PC-3 (cell line): ENCODE measurements around the gene SERGEF. TPM values are rescaled to one million over a fixed set of nuclear protein-coding genes. Genes with fewer than 3 reads are reported as not detected.

Source experiments
- ATAC-seq: fragments of 200-7000 bp; cut with Tn5 transposase; 2 replicates; pipeline ENCODE4 v1.9.1; 2020; ENCODE audit warnings: mild to moderate bottlenecking, moderate library complexity
- BruUV-seq: library from RNA; stranded (reverse); fragments of 400-500 nt; replicated peaks from 2 replicates; lab custom pipeline; 2021; lab: Mats Ljungman, UMichigan
- CTCF ChIA-PET: fragments of 300-600 bp; sonication (Branson Sonifier 250); formaldehyde crosslinking; loops from one replicate; lab custom pipeline; 2022; ENCODE audit warnings: antibody characterized with exemption; lab: Charles Lee
- POLR2A ChIA-PET: fragments of 300-600 bp; sonication (Branson Sonifier 250); formaldehyde crosslinking; loops from one replicate; lab custom pipeline; 2022; ENCODE audit warnings: antibody characterized with exemption; ENCODE audit not compliant: unreplicated experiment; lab: Charles Lee
- DNase-seq: peaks from one replicate; pipeline ENCODE4 v3.0.0-alpha.2; 2015
- H2AFZ ChIP-seq: fragments of 300-600 bp; sonication (generic); 2 replicates; pipeline ENCODE4 v1.6.0; 2016; ENCODE audit warnings: antibody characterized with exemption, low read length
- H3F3A ChIP-seq: fragments of 300-600 bp; sonication (generic); one replicate; pipeline ENCODE4 v1.6.0; 2017; ENCODE audit warnings: antibody characterized with exemption, low read length, control low read depth, mild to moderate bottlenecking; ENCODE audit not compliant: unreplicated experiment
- H3K27ac ChIP-seq: fragments of 300-600 bp; sonication (generic); 2 replicates; pipeline ENCODE4 v1.5.1; 2016; ENCODE audit warnings: mild to moderate bottlenecking, low read length
- H3K27me3 ChIP-seq: fragments of 300-600 bp; sonication (generic); 2 replicates; pipeline ENCODE4 v1.6.1; 2016; ENCODE audit warnings: low read length, mixed read lengths
- H3K36me3 ChIP-seq: fragments of 300-600 bp; sonication (generic); 2 replicates; pipeline ENCODE4 v1.6.1; 2016; ENCODE audit warnings: low read depth, mixed run types, low read length, mixed read lengths
- H3K4me1 ChIP-seq: fragments of 300-600 bp; sonication (generic); 2 replicates; pipeline ENCODE4 v1.5.1; 2016; ENCODE audit warnings: low read length; ENCODE audit not compliant: insufficient read depth
- H3K4me2 ChIP-seq: fragments of 300-600 bp; sonication (generic); 2 replicates; pipeline ENCODE4 v1.6.0; 2016; ENCODE audit warnings: low read length
- H3K4me3 ChIP-seq: fragments of 300-600 bp; sonication (generic); 2 replicates; pipeline ENCODE4 v1.5.1; 2016; ENCODE audit warnings: mild to moderate bottlenecking, low read length, mixed read lengths
- H3K79me2 ChIP-seq: fragments of 300-600 bp; sonication (generic); 2 replicates; pipeline ENCODE4 v1.6.1; 2017; ENCODE audit warnings: low read length, mixed read lengths
- H3K9ac ChIP-seq: fragments of 300-600 bp; sonication (generic); 2 replicates; pipeline ENCODE4 v1.6.0; 2016; ENCODE audit warnings: mild to moderate bottlenecking, low read length
- H3K9me2 ChIP-seq: fragments of 300-600 bp; sonication (generic); replicated peaks from 2 replicates; pipeline ENCODE4 v1.6.1; 2016; ENCODE audit warnings: mixed run types, low read length, mixed read lengths
- H3K9me3 ChIP-seq: fragments of 300-600 bp; sonication (generic); 2 replicates; pipeline ENCODE4 v1.6.1; 2016; ENCODE audit warnings: low read length, mixed read lengths
- H4K20me1 ChIP-seq: fragments of 300-600 bp; sonication (generic); 2 replicates; pipeline ENCODE4 v1.6.1; 2016; ENCODE audit warnings: low read length, mixed read lengths
- CTCF ChIP-seq: fragments of 300-600 bp; sonication (generic); conservative IDR thresholded peaks from 2 replicates; pipeline ENCODE4 v1.5.1; 2017; ENCODE audit warnings: antibody characterized with exemption, low read depth, mild to moderate bottlenecking, low read length
- EZH2 ChIP-seq: fragments of 300-600 bp; sonication (generic); IDR thresholded peaks from one replicate; pipeline ENCODE4 v1.6.1; 2017; ENCODE audit warnings: antibody characterized with exemption, mild to moderate bottlenecking, low read length; ENCODE audit not compliant: unreplicated experiment
- EZH2phosphoT487 ChIP-seq: fragments of 300-600 bp; sonication (generic); IDR thresholded peaks from 2 replicates; pipeline ENCODE4 v1.6.1; 2018; ENCODE audit warnings: mild to moderate bottlenecking, antibody characterized with exemption, low read length, borderline replicate concordance
- intact Hi-C: fragments of 100-400 bp; cut with micrococcal nuclease; formaldehyde crosslinking; loops from 2 replicates; pipeline ENCODE4 v1.9.0; 2023
- total RNA-seq: library from RNA; depleted of rRNA; stranded (reverse); fragments of >200 nt; gene quantifications from 2 replicates; pipeline ENCODE4 v1.2.3, GENCODE V29; 2014

The SERGEF gene
- total RNA-seq, 1 experiment from 2014 or later = 13.7 TPM

- intact Hi-C loops = no loop called here
Observed at GRCh38 chr11:17764446-17765218, 248.2 kb downstream of the SERGEF start.

GRCh38 chr11:17763703-17764102, 249.1 kb downstream of the SERGEF start:
- TF ChIP-seq CTCF (no peak), EZH2phosphoT487 (no peak), EZH2 (no peak)
- CTCF ChIA-PET = no interaction called here
- H3K9ac ChIP-seq = no peak overlapping the region
- no peak overlapping the region for H3K4me2 ChIP-seq
- H3K9me2 ChIP-seq = no peaks in the 10 kb centered on the region
- no TSS peak for BruUV-seq
- no peak for DNase-seq
- H4K20me1 ChIP-seq = no peaks in the 10 kb centered on the region
- intact Hi-C loops = no loop called here
- no peaks in the 10 kb centered on the region for H3F3A ChIP-seq
- no peak overlapping the region for H3K27ac ChIP-seq
- no peak overlapping the region for H2AFZ ChIP-seq
- H3K4me3 ChIP-seq = no peak overlapping the region
- no peak for ATAC-seq
- H3K36me3 ChIP-seq = no peaks in the 10 kb centered on the region
- H3K4me1 ChIP-seq = 0 out of 2 replicates have a peak, but pooled peaks cover 3% of the 10 kb centered on the region
- no peaks in the 10 kb centered on the region for H3K27me3 ChIP-seq
- POLR2A ChIA-PET = no interaction called here
- H3K79me2 ChIP-seq = no peaks in the 10 kb centered on the region
- H3K9me3 ChIP-seq = no peaks in the 10 kb centered on the region

More at GRCh38 chr11:17764446-17765218, 248.2 kb downstream of the SERGEF start:
- Histone ChIP-seq H3K9me3 (no peaks in the 10 kb centered on the region), H3F3A (no peaks in the 10 kb centered on the region), H3K36me3 (no peaks in the 10 kb centered on the region), H3K4me2 (no peak overlapping the region), H3K9ac (no peak overlapping the region), H2AFZ (no peak overlapping the region), H3K4me3 (no peak overlapping the region), H3K27me3 (no peaks in the 10 kb centered on the region), H3K4me1 (0 out of 2 replicates have a peak, but pooled peaks cover 3% of the 10 kb centered on the region), H3K79me2 (no peaks in the 10 kb centered on the region), H4K20me1 (no peaks in the 10 kb centered on the region), H3K27ac (no peak overlapping the region), H3K9me2 (no peaks in the 10 kb centered on the region)
- ChIA-PET POLR2A (no interaction called here), CTCF (no interaction called here)
- BruUV-seq = no TSS peak
- ATAC-seq (no peak), DNase-seq (no peak)
- TF ChIP-seq EZH2phosphoT487 (no peak), EZH2 (no peak), CTCF (no peak)

- Histone ChIP-seq H3K79me2 (no peaks in the 10 kb centered on the region), H3K9me3 (no peaks in the 10 kb centered on the region), H3K36me3 (no peaks in the 10 kb centered on the region), H3K27me3 (no peaks in the 10 kb centered on the region), H3K4me1 (0 out of 2 replicates have a peak, but pooled peaks cover 3% of the 10 kb centered on the region), H3K9ac (no peak overlapping the region), H2AFZ (no peak overlapping the region), H3K27ac (no peak overlapping the region), H3K4me2 (no peak overlapping the region), H4K20me1 (no peaks in the 10 kb centered on the region), H3F3A (no peaks in the 10 kb centered on the region), H3K4me3 (no peak overlapping the region), H3K9me2 (no peaks in the 10 kb centered on the region)
- intact Hi-C loops = no loop called here
- POLR2A ChIA-PET = no interaction called here
- ATAC-seq (no peak), DNase-seq (no peak)
- TF ChIP-seq EZH2 (no peak), CTCF (no peak), EZH2phosphoT487 (no peak)
- BruUV-seq = no TSS peak
- CTCF ChIA-PET = no interaction called here
Observed at GRCh38 chr11:17763244-17763643, 249.6 kb downstream of the SERGEF start.
